Liver (tissue), 9 donors: ENCODE data around the gene UBAP1. TPM values are rescaled to one million over a fixed set of nuclear protein-coding genes. Genes with fewer than 3 reads are reported as not detected.

ENCODE experiments used
- DNase-seq: peaks from one replicate; pipeline ENCODE4 v3.0.0-alpha.2; 2017; ENCODE audit warnings: low spot score
- H3K27ac ChIP-seq, 2 donors: one replicate each; pipeline ENCODE4 v1.7.0; 2013; ENCODE audit warnings: inconsistent platforms in 2 of 2, low read length in 2 of 2, control low read depth in 1 of 2, low read depth in 1 of 2, mild to moderate bottlenecking in 1 of 2
- H3K27me3 ChIP-seq, 4 donors: one replicate each; pipeline versions ENCODE4 v1.6.1 to v1.7.0; 2013; ENCODE audit warnings: low read length in 3 of 4, inconsistent platforms in 1 of 4, mild to moderate bottlenecking in 1 of 4, moderate library complexity in 1 of 4; ENCODE audit not compliant: control insufficient read depth in 4 of 4, insufficient read depth in 4 of 4
- H3K36me3 ChIP-seq, 4 donors: one replicate each; pipeline versions ENCODE4 v1.6.1 to v1.7.0; 2013; ENCODE audit warnings: low read length in 3 of 4, mild to moderate bottlenecking in 3 of 4, low read depth in 1 of 4, moderate library complexity in 1 of 4; ENCODE audit not compliant: control insufficient read depth in 4 of 4, insufficient read depth in 3 of 4
- H3K4me1 ChIP-seq, 4 donors: one replicate each; pipeline versions ENCODE4 v1.6.1 to v1.7.0; 2013; ENCODE audit warnings: low read length in 3 of 4, mild to moderate bottlenecking in 3 of 4, moderate library complexity in 1 of 4; ENCODE audit not compliant: control insufficient read depth in 4 of 4, insufficient read depth in 4 of 4
- H3K4me3 ChIP-seq, 3 donors: one replicate each; pipeline versions ENCODE4 v1.6.1 to v1.7.0; 2013; ENCODE audit warnings: low read length in 3 of 3, control low read depth in 1 of 3, low read depth in 1 of 3, mild to moderate bottlenecking in 1 of 3
- H3K9ac ChIP-seq, 2 donors: one replicate each; pipeline ENCODE4 v1.7.0; 2013; ENCODE audit warnings: low read length in 2 of 2, mild to moderate bottlenecking in 2 of 2, moderate library complexity in 2 of 2, control low read depth in 1 of 2, low read depth in 1 of 2
- H3K9me3 ChIP-seq, 4 donors: one replicate each; pipeline versions ENCODE4 v1.6.1 to v1.7.0; 2013; ENCODE audit warnings: low read length in 3 of 4; ENCODE audit not compliant: control insufficient read depth in 4 of 4
- FOXA1 ChIP-seq: IDR thresholded peaks from 2 replicates; pipeline ENCODE4 v1.6.1; 2016; ENCODE audit warnings: antibody characterized with exemption
- GABPA ChIP-seq, 2 donors: IDR thresholded peaks in 1 of 2; conservative IDR thresholded peaks in 1 of 2; 2 replicates each; pipeline ENCODE4 v1.6.1; 2016; ENCODE audit warnings: antibody characterized with exemption in 2 of 2, mild to moderate bottlenecking in 1 of 2, moderate library complexity in 1 of 2
- HNF4A ChIP-seq, 2 donors: conservative IDR thresholded peaks; 2 replicates each; pipeline ENCODE4 v1.6.1; 2016; ENCODE audit warnings: antibody characterized with exemption in 2 of 2, mild to moderate bottlenecking in 2 of 2
- RAD21 ChIP-seq, 2 donors: IDR thresholded peaks; 2 replicates each; pipeline ENCODE4 v1.6.1; 2016; ENCODE audit warnings: antibody characterized with exemption in 2 of 2, mild to moderate bottlenecking in 2 of 2
- RXRA ChIP-seq, 2 donors: IDR thresholded peaks; 2 replicates each; pipeline ENCODE4 v1.6.1; 2017 to 2018; ENCODE audit warnings: antibody characterized with exemption in 2 of 2, mild to moderate bottlenecking in 1 of 2
- SP1 ChIP-seq: IDR thresholded peaks from 2 replicates; pipeline ENCODE4 v1.6.1; 2018; ENCODE audit warnings: antibody characterized with exemption, mild to moderate bottlenecking
- TAF1 ChIP-seq: conservative IDR thresholded peaks from 2 replicates; pipeline ENCODE4 v1.6.1; 2016; ENCODE audit warnings: antibody characterized with exemption, mild to moderate bottlenecking
- YY1 ChIP-seq: IDR thresholded peaks from 2 replicates; pipeline ENCODE4 v1.6.1; 2016; ENCODE audit warnings: antibody characterized with exemption, mild to moderate bottlenecking
- WGBS: extraction: QIAGEN DNeasy Blood & Tissue Kit; methylation state at CpG from one replicate; pipeline ENCODE4 v1.1.7; 2013; 5-methylcytosine and 5-hydroxymethylcytosine counted together
- polyA plus RNA-seq, 2 donors: library from polyadenylated mRNA; stranded (reverse) in 1 of 2; unstranded in 1 of 2; fragments of 200-250 nt in 1 of 2; fragments of >200 nt in 1 of 2; fragmentation: Nextera tagmentation in 1 of 2; extraction: Ambion mirVana in 1 of 2; gene quantifications; one replicate each; pipeline versions ENCODE4 v1.2.1 to v1.2.3, GENCODE V29; 2013 to 2015
- total RNA-seq, 2 donors: library from RNA; depleted of rRNA; stranded (reverse); fragments of >200 nt; gene quantifications; one replicate each; pipeline ENCODE4 v1.2.3, GENCODE V29; 2014
- TF ChIP-seq, protein P1 (sequence below): IDR thresholded peaks from 2 replicates; pipeline ENCODE4 v1.6.1; 2016; ENCODE audit warnings: antibody characterized with exemption
- TF ChIP-seq, protein P2 (sequence below): IDR thresholded peaks from 2 replicates; pipeline ENCODE4 v1.6.1; 2016; ENCODE audit warnings: antibody characterized with exemption
- TF ChIP-seq, protein P3 (sequence below): fragments of 150-350 bp; IDR thresholded peaks from 2 replicates; pipeline ENCODE4 v1.5.1; 2017; ENCODE audit warnings: improper control_type of control experiment, low read depth, low read length; ENCODE audit not compliant: missing input control
- donor health status: healthy.
- donor health status: healthy.
- donor health status: healthy.
- donor health status: healthy.
- donor health status: healthy.

UBAP1 gene
- total and polyA plus RNA-seq, 4 donors = 21.2 to 31.6 (median 23.7) TPM

DNA sequence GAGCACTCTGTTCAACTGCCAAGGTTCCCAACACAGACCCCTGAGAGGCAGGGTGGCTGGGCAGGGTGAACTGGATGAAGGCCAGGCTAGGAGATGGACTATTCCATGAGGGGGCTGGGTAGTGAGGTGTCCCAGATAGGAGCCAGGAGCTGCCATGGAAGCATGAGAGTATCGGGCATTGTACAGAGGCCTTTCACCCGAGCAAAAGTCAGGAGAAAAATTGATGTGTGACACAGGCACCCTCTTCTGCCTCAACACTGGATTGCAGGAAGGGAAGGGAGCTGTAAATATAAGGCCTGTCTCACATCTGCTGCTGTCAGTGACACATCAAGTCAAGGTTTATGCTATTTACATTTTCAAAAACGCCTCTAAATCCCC is 74.6 kb downstream of the UBAP1 start:
- Histone ChIP-seq H3K27me3 (no peaks in the 10 kb centered on the region), H3K4me1 (peaks cover 0 to 13% (median 11%) of the 10 kb centered on the region in 4 donors), H3K27ac (peak overlapping the region; percentile 15 to 73), H3K4me3 (no peak overlapping the region), H3K9me3 (no peaks in the 10 kb centered on the region), H3K9ac (no peak overlapping the region), H3K36me3 (peaks cover 11 to 41% (median 23%) of the 10 kb centered on the region in 4 donors)
- WGBS = 46% methylated on average over 3 of the region's 3 CpGs
- no peak for DNase-seq
- TF ChIP-seq, protein P1, sequence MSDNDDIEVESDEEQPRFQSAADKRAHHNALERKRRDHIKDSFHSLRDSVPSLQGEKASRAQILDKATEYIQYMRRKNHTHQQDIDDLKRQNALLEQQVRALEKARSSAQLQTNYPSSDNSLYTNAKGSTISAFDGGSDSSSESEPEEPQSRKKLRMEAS = no peak
- TF ChIP-seq RXRA (IDR thresholded peaks at IDR 0.05) (peak in 1 of 2 donors; percentile 29), SP1 (no peak), TAF1 (no peak), RAD21 (IDR thresholded peaks at IDR 0.05) (peak; percentile 66 to 67), FOXA1 (no peak), GABPA (IDR thresholded peaks at IDR 0.05 in 1 of 2, conservative IDR thresholded peaks at IDR 0.05 in 1 of 2) (no peak)
- TF ChIP-seq, protein P2, sequence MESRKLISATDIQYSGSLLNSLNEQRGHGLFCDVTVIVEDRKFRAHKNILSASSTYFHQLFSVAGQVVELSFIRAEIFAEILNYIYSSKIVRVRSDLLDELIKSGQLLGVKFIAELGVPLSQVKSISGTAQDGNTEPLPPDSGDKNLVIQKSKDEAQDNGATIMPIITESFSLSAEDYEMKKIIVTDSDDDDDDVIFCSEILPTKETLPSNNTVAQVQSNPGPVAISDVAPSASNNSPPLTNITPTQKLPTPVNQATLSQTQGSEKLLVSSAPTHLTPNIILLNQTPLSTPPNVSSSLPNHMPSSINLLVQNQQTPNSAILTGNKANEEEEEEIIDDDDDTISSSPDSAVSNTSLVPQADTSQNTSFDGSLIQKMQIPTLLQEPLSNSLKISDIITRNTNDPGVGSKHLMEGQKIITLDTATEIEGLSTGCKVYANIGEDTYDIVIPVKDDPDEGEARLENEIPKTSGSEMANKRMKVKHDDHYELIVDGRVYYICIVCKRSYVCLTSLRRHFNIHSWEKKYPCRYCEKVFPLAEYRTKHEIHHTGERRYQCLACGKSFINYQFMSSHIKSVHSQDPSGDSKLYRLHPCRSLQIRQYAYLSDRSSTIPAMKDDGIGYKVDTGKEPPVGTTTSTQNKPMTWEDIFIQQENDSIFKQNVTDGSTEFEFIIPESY = no peak
- TF ChIP-seq, protein P3, sequence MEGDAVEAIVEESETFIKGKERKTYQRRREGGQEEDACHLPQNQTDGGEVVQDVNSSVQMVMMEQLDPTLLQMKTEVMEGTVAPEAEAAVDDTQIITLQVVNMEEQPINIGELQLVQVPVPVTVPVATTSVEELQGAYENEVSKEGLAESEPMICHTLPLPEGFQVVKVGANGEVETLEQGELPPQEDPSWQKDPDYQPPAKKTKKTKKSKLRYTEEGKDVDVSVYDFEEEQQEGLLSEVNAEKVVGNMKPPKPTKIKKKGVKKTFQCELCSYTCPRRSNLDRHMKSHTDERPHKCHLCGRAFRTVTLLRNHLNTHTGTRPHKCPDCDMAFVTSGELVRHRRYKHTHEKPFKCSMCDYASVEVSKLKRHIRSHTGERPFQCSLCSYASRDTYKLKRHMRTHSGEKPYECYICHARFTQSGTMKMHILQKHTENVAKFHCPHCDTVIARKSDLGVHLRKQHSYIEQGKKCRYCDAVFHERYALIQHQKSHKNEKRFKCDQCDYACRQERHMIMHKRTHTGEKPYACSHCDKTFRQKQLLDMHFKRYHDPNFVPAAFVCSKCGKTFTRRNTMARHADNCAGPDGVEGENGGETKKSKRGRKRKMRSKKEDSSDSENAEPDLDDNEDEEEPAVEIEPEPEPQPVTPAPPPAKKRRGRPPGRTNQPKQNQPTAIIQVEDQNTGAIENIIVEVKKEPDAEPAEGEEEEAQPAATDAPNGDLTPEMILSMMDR = peak; percentile 37

- peaks cover 0 to 13% (median 11%) of the 10 kb centered on the region in 4 donors for H3K4me1 ChIP-seq
- H3K27ac ChIP-seq = no peak overlapping the region
- no peaks in the 10 kb centered on the region for H3K27me3 ChIP-seq
- H3K4me3 ChIP-seq = no peak overlapping the region
- no peak overlapping the region for H3K9ac ChIP-seq
- TF ChIP-seq RXRA (IDR thresholded peaks at IDR 0.05) (no peak), TAF1 (no peak)
- no peaks in the 10 kb centered on the region for H3K9me3 ChIP-seq
- whole genome bisulfite sequencing = 83% methylated on average over 16 of the region's 16 CpGs
- no peak for DNase-seq
- H3K36me3 ChIP-seq = peaks cover 10 to 33% (median 19%) of the 10 kb centered on the region in 4 donors
These were observed 75.5 kb downstream of the UBAP1 start for GRCh38 chr9:34254141-34254913.

GRCh38 chr9:34254966-34255825 is 76.4 kb downstream of the UBAP1 start:
- WGBS = 92% methylated on average over 10 of the region's 10 CpGs
- TF ChIP-seq RXRA (IDR thresholded peaks at IDR 0.05) = no peak
- TF ChIP-seq, protein P3 = no peak
- no peak for TF ChIP-seq RAD21 (IDR thresholded peaks at IDR 0.05)
- no peak for TF ChIP-seq YY1
- no peak for TF ChIP-seq HNF4A (conservative IDR thresholded peaks at IDR 0.05)

More at GRCh38 chr9:34254966-34255825, 76.4 kb downstream of the UBAP1 start:
- no peak overlapping the region for H3K9ac ChIP-seq
- no peaks in the 10 kb centered on the region for H3K9me3 ChIP-seq
- no peak for DNase-seq
- H3K27ac ChIP-seq = no peak overlapping the region
- H3K4me3 ChIP-seq = no peak overlapping the region
- H3K27me3 ChIP-seq = no peaks in the 10 kb centered on the region
- H3K36me3 ChIP-seq = peaks cover 10 to 24% (median 15%) of the 10 kb centered on the region in 4 donors
- peaks cover 0 to 13% (median 11%) of the 10 kb centered on the region in 4 donors for H3K4me1 ChIP-seq
